GM12891 (cell line): ENCODE data around the gene SRSF6.

Experiments
- PAX5 ChIP-seq: IDR thresholded peaks from 2 replicates; pipeline ENCODE4 v1.6.1; 2011; ENCODE audit warnings: low read length, moderate library complexity, mild to moderate bottlenecking; ENCODE audit not compliant: insufficient read depth, severe bottlenecking
- POLR2A ChIP-seq: IDR thresholded peaks from 2 replicates; pipeline ENCODE4 v1.6.1; 2011; ENCODE audit warnings: low read depth, low read length, control low read depth
- POLR2AphosphoS5 ChIP-seq: IDR thresholded peaks from 2 replicates; pipeline ENCODE4 v1.6.1; 2011; ENCODE audit warnings: low read depth, low read length, control low read depth
- POU2F2 ChIP-seq: IDR thresholded peaks from 2 replicates; pipeline ENCODE4 v1.6.1; 2011; ENCODE audit warnings: low read depth, mild to moderate bottlenecking, control low read depth, low read length, moderate library complexity
- SPI1 ChIP-seq: IDR thresholded peaks from 2 replicates; pipeline ENCODE4 v1.6.1; 2011; ENCODE audit warnings: low read depth, low read length, control low read depth
- TAF1 ChIP-seq: IDR thresholded peaks from 2 replicates; pipeline ENCODE4 v1.6.1; 2011; ENCODE audit warnings: low read depth, low read length, control low read depth

DNA sequence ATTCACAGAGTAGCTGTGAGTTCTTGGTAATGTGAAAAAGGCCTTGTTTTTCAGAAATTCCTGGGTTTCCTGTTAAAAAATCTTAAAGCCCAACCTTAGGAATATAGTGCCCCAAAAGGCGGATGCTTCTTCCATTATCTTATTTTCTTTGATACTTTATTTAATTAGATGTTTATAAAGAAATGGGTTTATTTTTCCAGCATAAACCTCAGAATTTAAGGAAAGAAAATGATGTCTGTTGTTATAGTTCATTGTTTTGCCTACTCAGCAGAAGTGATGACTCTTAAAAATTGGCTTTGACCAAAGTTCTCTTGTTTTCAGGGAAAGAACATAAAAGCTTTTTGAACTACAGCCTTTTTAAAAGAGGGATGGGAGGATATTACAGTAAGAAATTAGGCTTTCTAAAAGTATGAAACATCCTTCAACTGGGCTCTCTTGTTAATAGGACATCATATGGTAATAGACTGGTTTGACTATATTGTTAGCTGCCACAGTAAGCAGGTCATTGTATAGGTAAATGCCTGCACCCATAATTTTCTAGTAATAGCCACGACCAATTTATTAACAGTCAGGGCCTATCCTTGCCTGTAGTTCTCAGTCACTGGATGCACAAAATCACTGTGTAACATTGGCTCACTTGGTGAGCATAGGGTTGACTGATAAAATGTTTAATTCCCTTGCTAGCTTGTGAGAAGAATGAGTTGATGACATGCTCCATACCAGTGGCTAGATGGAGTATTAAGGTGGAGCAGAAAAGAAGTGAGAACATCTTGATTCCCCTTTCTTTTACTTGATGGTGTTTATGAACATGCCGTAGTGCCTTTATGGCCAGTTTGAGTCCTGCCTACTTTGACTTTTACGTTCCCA lies 5.2 kb downstream of the SRSF6 start:
- TF ChIP-seq POLR2A (peak; percentile 78; the same call in 1 of the 2 replicates), POLR2AphosphoS5 (peak; percentile 90), TAF1 (no peak), POU2F2 (no peak), SPI1 (no peak), PAX5 (no peak)
